Astrocyte (in vitro differentiated cells and primary cell): ENCODE results near the gene LMTK2.

Source experiments
- CTCF ChIP-seq: IDR thresholded peaks from 2 replicates; pipeline ENCODE4 v1.5.1; 2011; ENCODE audit warnings: low read depth, mild to moderate bottlenecking, inconsistent platforms, low read length, moderate library complexity; ENCODE audit not compliant: insufficient read depth
- EZH2 ChIP-seq: IDR thresholded peaks from 2 replicates; pipeline ENCODE4 v1.6.1; 2012; ENCODE audit warnings: mild to moderate bottlenecking, low read length, inconsistent platforms; ENCODE audit not compliant: insufficient read depth

DNA sequence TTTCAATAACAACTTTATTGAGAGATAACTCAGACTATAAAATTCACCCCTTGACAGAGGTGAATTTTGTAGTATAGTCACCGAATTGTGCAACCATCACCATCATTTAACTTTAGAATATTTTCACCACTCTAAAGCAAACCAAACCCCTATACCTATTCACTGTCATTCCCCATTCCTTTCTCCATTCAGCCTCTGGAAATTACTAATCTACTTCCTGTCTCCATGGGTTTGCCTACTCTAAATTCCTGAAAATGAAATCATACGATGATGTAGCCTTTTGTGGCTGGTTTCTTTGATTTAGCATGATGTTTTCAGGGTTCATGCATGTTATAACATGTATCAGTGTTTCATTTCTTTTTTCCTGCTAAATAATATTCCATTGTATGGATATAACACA is 15.6 kb upstream of the LMTK2 start:
- TF ChIP-seq CTCF (no peak), EZH2 (no peak)
